HepG2 (cell line): ENCODE results near the gene LZTR1. TPM values are rescaled to one million over a fixed set of nuclear protein-coding genes. Genes with fewer than 3 reads are reported as not detected.
A peak's percentile ranks its signal among the peaks of the same experiment; 100 is the strongest.

Source experiments
- ATAC-seq: fragments of 200-7000 bp; cut with Tn5 transposase; 3 replicates; pipeline ENCODE4 v1.9.1; 2020; ENCODE audit warnings: mild to moderate bottlenecking, moderate library complexity
- BruUV-seq: library from RNA; stranded (reverse); fragments of 400-500 nt; replicated peaks from 2 replicates; lab custom pipeline; 2021; lab: Mats Ljungman, UMichigan
- CTCF ChIA-PET: fragments of 300-600 bp; formaldehyde crosslinking; extraction: SDS; loops from one replicate; lab custom pipeline; 2021; ENCODE audit warnings: low total read pairs, inconsistent platforms, low intra/inter-chr PET ratio; lab: Yijun Ruan, JAX
- POLR2A ChIA-PET: fragments of 350-600 bp; sonication (Branson Sonifier 250); formaldehyde crosslinking; loops from one replicate; lab custom pipeline; 2020; ENCODE audit warnings: antibody characterized with exemption, inconsistent platforms; lab: Yijun Ruan, JAX
- DNase-seq: peaks from one replicate; pipeline ENCODE4 v3.0.0-alpha.2; 2015; ENCODE audit warnings: low spot score
- FAIRE-seq: peaks from 3 replicates; lab custom pipeline; 2011; peaks lifted over from hg19 to GRCh38; lab: Jason Lieb, UNC
- H2AFZ ChIP-seq: one replicate; pipeline ENCODE4 v1.6.1; 2011; ENCODE audit warnings: low read length, inconsistent platforms
- H3K27ac ChIP-seq: fragments of 300-600 bp; 3 replicates; pipeline ENCODE4 v1.8.0; 2011; ENCODE audit warnings: mixed run types, mild to moderate bottlenecking, mixed read lengths, low read length, inconsistent platforms; ENCODE audit not compliant: insufficient read depth; ENCODE audit errors: extremely low read length
- H3K27me3 ChIP-seq, 2 experiments: fragments of 200-600 bp in 1 of 2; 2 replicates in 1 of 2; 3 replicates in 1 of 2; pipeline versions ENCODE4 v1.6.0 to v1.8.0; 2011; ENCODE audit warnings: low read length in 2 of 2, mild to moderate bottlenecking in 2 of 2, moderate library complexity in 2 of 2, inconsistent platforms in 1 of 2; ENCODE audit not compliant: insufficient read depth in 2 of 2, control insufficient read depth in 1 of 2
- H3K36me3 ChIP-seq, 2 experiments: fragments of 200-600 bp in 1 of 2; replicated peaks in 1 of 2; 2 replicates in 1 of 2; 3 replicates in 1 of 2; pipeline versions ENCODE4 v1.5.1 to v1.8.0; 2011; ENCODE audit warnings: low read length in 2 of 2, inconsistent platforms in 1 of 2; ENCODE audit not compliant: insufficient read depth in 2 of 2, control insufficient read depth in 1 of 2
- H3K4me1 ChIP-seq: 2 replicates; pipeline ENCODE4 v1.5.1; 2012; ENCODE audit warnings: low read length, inconsistent platforms; ENCODE audit not compliant: insufficient read depth
- H3K4me2 ChIP-seq: 2 replicates; pipeline ENCODE4 v1.6.0; 2011; ENCODE audit warnings: low read depth, low read length, inconsistent platforms
- H3K4me3 ChIP-seq, 3 experiments: fragments of 200-600 bp in 1 of 3; sonication (generic), shearing (Covaris generic) in 1 of 3; replicated peaks in 1 of 3; 2 replicates each; pipeline ENCODE4 v1.5.1; 2011 to 2016; ENCODE audit warnings: low read length in 3 of 3, inconsistent platforms in 2 of 3, low read depth in 2 of 3, mild to moderate bottlenecking in 2 of 3, control low read depth in 1 of 3, mixed read lengths in 1 of 3; ENCODE audit not compliant: insufficient read depth in 1 of 3
- H3K79me2 ChIP-seq: one replicate; pipeline ENCODE4 v1.6.1; 2011; ENCODE audit warnings: low read length, inconsistent platforms; ENCODE audit not compliant: insufficient read depth
- H3K9ac ChIP-seq: 2 replicates; pipeline ENCODE4 v1.6.0; 2011; ENCODE audit warnings: mild to moderate bottlenecking, low read depth, low read length, inconsistent platforms; ENCODE audit not compliant: insufficient read depth
- H3K9me3 ChIP-seq: 2 replicates; pipeline ENCODE4 v1.5.1; 2012; ENCODE audit warnings: mild to moderate bottlenecking, low read length
- H4K20me1 ChIP-seq: 2 replicates; pipeline ENCODE4 v1.6.0; 2011; ENCODE audit warnings: inconsistent platforms, mild to moderate bottlenecking, low read length, moderate library complexity; ENCODE audit not compliant: insufficient read depth
- GPN1 ChIP-seq: sonication (generic); formaldehyde crosslinking; IDR thresholded peaks from 2 replicates; pipeline ENCODE4 v1.5.1; 2020; ENCODE audit warnings: missing genetic modification reagents, borderline replicate concordance
- MIER2 ChIP-seq: IDR thresholded peaks from 2 replicates; pipeline ENCODE4 v1.6.1; 2016; ENCODE audit warnings: missing biosample characterization, missing genetic modification reagents
- PHF20 ChIP-seq: sonication (generic); formaldehyde crosslinking; IDR thresholded peaks from 2 replicates; pipeline ENCODE4 v1.5.0; 2020; ENCODE audit warnings: mild to moderate bottlenecking, missing genetic modification reagents
- SSRP1 ChIP-seq: IDR thresholded peaks from 2 replicates; pipeline ENCODE4 v1.6.1; 2016; ENCODE audit warnings: control low read depth
- ZNF124 ChIP-seq: sonication (generic); formaldehyde crosslinking; IDR thresholded peaks from 2 replicates; pipeline ENCODE4 v1.4.0; 2020; ENCODE audit warnings: missing genetic modification reagents
- ZNF24 ChIP-seq: fragments of 450-650 bp; IDR thresholded peaks from 2 replicates; pipeline ENCODE4 v1.6.1; 2017; ENCODE audit warnings: antibody characterized with exemption, mild to moderate bottlenecking
- ZNF337 ChIP-seq: sonication (generic); formaldehyde crosslinking; IDR thresholded peaks from 2 replicates; pipeline ENCODE4 v1.5.1; 2020; ENCODE audit warnings: missing genetic modification reagents, low read depth, mild to moderate bottlenecking, borderline replicate concordance
- ZNF737 ChIP-seq: sonication (generic); formaldehyde crosslinking; IDR thresholded peaks from 2 replicates; pipeline ENCODE4 v1.5.0; 2020; ENCODE audit warnings: missing genetic modification reagents, mild to moderate bottlenecking, borderline replicate concordance
- ZNF777 ChIP-seq: sonication (generic); formaldehyde crosslinking; IDR thresholded peaks from 2 replicates; pipeline ENCODE4 v1.4.0; 2020; ENCODE audit warnings: missing genetic modification reagents
- WGBS: methylation state at CpG from one replicate; pipeline ENCODE4 v1.1.6; 2017; ENCODE audit warnings: low lambda C conversion rate; 5-methylcytosine and 5-hydroxymethylcytosine counted together
- in situ Hi-C: cut with HindIII; loops from 2 replicates; pipeline ENCODE4 v1.10.0; 2017; ENCODE audit warnings: low pct_unique_long_range_greater_than_20kb; ENCODE audit not compliant: extremely low pct_ligation_motif_present
- intact Hi-C: fragments of 100-400 bp; cut with micrococcal nuclease; formaldehyde crosslinking; loops from one replicate; pipeline ENCODE4 v1.10.0; 2022; ENCODE audit not compliant: unreplicated experiment
- polyA plus RNA-seq, 8 experiments: library from polyadenylated mRNA; depleted of rRNA in 3 of 8; stranded (reverse) in 7 of 8; unstranded in 1 of 8; fragments of >200 nt; fragmentation: Illumina TruSeq in 4 of 8; extraction: Trizol in 4 of 8; gene quantifications; 2 replicates each; pipeline versions ENCODE4 v1.2.1 to v1.2.3, GENCODE V29; 2011 to 2016; ENCODE audit warnings: low read depth in 4 of 8, missing spikeins in 1 of 8, mixed read lengths in 1 of 8; ENCODE audit not compliant: insufficient read depth in 1 of 8
- total RNA-seq, 5 experiments: library from RNA; depleted of rRNA; stranded (reverse); fragments of >200 nt; fragmentation: Illumina TruSeq; extraction: Trizol; gene quantifications; 2 replicates each; pipeline ENCODE4 v1.2.3, GENCODE V29; 2016; ENCODE audit warnings: low read depth in 1 of 5
- TF ChIP-seq, protein P1 (sequence below): sonication (generic); formaldehyde crosslinking; IDR thresholded peaks from 2 replicates; pipeline ENCODE4 v1.4.0; 2020; ENCODE audit warnings: missing genetic modification reagents
- TF ChIP-seq, protein P2 (sequence below): sonication (generic); formaldehyde crosslinking; IDR thresholded peaks from 2 replicates; pipeline ENCODE4 v1.4.0; 2020; ENCODE audit warnings: mild to moderate bottlenecking, low read depth, missing genetic modification reagents

The LZTR1 gene
- total and polyA plus RNA-seq, 2 of the 13 experiments (the other 11 are each of a cell fraction or from before 2014, with no cell fraction given) = 21.8 to 22.4 TPM

DNA sequence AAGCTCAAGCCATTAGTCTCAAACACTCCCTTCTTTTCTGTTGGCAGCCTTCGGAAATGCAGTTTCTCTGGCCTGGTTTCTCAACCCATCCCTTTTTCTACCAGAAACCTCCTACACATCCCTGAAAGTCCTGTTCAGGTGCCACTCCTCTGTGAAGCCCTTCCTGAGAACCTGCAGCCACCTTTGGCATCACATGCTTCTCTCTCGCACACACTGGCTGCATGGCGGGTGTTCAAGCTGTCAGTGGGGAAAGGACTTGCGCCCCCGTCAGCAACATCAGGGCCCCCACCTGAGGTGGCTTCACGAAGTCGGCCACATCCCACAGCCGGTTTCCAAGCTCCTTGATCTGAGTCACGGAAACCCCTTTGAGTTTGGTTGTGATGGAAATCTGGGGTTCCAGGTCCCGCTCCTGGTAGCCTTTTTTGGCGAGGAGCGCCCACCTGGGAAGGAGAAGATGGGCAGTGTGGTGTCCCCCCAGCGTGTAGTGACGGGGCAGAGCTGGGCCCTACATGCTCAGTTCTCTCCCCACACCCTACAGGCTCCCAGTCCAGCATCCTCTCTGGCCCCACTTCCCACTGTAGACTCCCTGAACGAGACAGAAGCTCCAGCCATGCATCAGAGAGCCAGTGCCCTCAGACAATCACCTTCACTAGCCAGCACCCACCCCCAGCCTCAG is 61.9 kb downstream of the LZTR1 start:
- FAIRE-seq (no peak), ATAC-seq (no peak), DNase-seq (no peak)
- peaks cover 4 to 33% of the 10 kb centered on the region in 2 experiments; a peak in 4 of 5 replicates for H3K27me3 ChIP-seq
- POLR2A ChIA-PET = no interaction called here
- H3K9ac ChIP-seq = no peak overlapping the region
- 44% methylated on average over 12 of the region's 15 CpGs for WGBS
- no peaks in the 10 kb centered on the region; the same call in 1 of the 2 replicates for H4K20me1 ChIP-seq
- H3K4me3 ChIP-seq = no peak overlapping the region
- CTCF ChIA-PET = no interaction called here
- intact Hi-C loops = no loop called here
- H3K4me1 ChIP-seq = peaks cover 12% of the 10 kb centered on the region; the same call in 1 of the 2 replicates
- no peak for TF ChIP-seq PHF20 (CRISPR knock-in tag)
- TF ChIP-seq MIER2 (CRISPR knock-in tag) = no peak
- no peak for TF ChIP-seq ZNF124
- TF ChIP-seq SSRP1 = no peak
- TF ChIP-seq ZNF24 = no peak
- no peak for TF ChIP-seq ZNF777 (CRISPR knock-in tag)
- no peak overlapping the region for H3K27ac ChIP-seq
- in situ Hi-C loops = no loop called here
- no peaks in the 10 kb centered on the region for H3K79me2 ChIP-seq
- no peaks in the 10 kb centered on the region for H3K36me3 ChIP-seq
- H3K9me3 ChIP-seq = no peaks in the 10 kb centered on the region
- H3K4me2 ChIP-seq = no peak overlapping the region
- no peak overlapping the region for H2AFZ ChIP-seq
- BruUV-seq = no TSS peak

- H3K79me2 ChIP-seq = no peaks in the 10 kb centered on the region
- in situ Hi-C loops = no loop called here
- no peak overlapping the region for H3K27ac ChIP-seq
- no peaks in the 10 kb centered on the region; the same call in 1 of the 2 replicates for H4K20me1 ChIP-seq
- ChIA-PET POLR2A (no interaction called here), CTCF (no interaction called here)
- H2AFZ ChIP-seq = no peak overlapping the region
- H3K4me1 ChIP-seq = peaks cover 12% of the 10 kb centered on the region; the same call in 1 of the 2 replicates
- FAIRE-seq (no peak), ATAC-seq (peak; percentile 12; the same call in 2 of the 3 replicates), DNase-seq (no peak)
- no TSS peak for BruUV-seq
- intact Hi-C loops = no loop called here
- H3K4me2 ChIP-seq = peak overlapping the region; percentile 72
- 30% methylated on average over 14 of the region's 15 CpGs for whole genome bisulfite sequencing
- peak overlapping the region in 1 of 3 experiments; percentile 53; a peak in 1 of 6 replicates for H3K4me3 ChIP-seq
- H3K9ac ChIP-seq = no peak overlapping the region
- H3K9me3 ChIP-seq = no peaks in the 10 kb centered on the region
- H3K36me3 ChIP-seq = no peaks in the 10 kb centered on the region
- peaks cover 4 to 33% of the 10 kb centered on the region in 2 experiments; a peak in 4 of 5 replicates for H3K27me3 ChIP-seq
- no peak for TF ChIP-seq GPN1 (CRISPR knock-in tag)
- TF ChIP-seq, protein P1, sequence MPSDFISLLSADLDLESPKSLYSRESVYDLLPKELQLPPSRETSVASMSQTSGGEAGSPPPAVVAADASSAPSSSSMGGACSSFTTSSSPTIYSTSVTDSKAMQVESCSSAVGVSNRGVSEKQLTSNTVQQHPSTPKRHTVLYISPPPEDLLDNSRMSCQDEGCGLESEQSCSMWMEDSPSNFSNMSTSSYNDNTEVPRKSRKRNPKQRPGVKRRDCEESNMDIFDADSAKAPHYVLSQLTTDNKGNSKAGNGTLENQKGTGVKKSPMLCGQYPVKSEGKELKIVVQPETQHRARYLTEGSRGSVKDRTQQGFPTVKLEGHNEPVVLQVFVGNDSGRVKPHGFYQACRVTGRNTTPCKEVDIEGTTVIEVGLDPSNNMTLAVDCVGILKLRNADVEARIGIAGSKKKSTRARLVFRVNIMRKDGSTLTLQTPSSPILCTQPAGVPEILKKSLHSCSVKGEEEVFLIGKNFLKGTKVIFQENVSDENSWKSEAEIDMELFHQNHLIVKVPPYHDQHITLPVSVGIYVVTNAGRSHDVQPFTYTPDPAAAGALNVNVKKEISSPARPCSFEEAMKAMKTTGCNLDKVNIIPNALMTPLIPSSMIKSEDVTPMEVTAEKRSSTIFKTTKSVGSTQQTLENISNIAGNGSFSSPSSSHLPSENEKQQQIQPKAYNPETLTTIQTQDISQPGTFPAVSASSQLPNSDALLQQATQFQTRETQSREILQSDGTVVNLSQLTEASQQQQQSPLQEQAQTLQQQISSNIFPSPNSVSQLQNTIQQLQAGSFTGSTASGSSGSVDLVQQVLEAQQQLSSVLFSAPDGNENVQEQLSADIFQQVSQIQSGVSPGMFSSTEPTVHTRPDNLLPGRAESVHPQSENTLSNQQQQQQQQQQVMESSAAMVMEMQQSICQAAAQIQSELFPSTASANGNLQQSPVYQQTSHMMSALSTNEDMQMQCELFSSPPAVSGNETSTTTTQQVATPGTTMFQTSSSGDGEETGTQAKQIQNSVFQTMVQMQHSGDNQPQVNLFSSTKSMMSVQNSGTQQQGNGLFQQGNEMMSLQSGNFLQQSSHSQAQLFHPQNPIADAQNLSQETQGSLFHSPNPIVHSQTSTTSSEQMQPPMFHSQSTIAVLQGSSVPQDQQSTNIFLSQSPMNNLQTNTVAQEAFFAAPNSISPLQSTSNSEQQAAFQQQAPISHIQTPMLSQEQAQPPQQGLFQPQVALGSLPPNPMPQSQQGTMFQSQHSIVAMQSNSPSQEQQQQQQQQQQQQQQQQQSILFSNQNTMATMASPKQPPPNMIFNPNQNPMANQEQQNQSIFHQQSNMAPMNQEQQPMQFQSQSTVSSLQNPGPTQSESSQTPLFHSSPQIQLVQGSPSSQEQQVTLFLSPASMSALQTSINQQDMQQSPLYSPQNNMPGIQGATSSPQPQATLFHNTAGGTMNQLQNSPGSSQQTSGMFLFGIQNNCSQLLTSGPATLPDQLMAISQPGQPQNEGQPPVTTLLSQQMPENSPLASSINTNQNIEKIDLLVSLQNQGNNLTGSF (CRISPR knock-in tag) = no peak
- TF ChIP-seq, protein P2, sequence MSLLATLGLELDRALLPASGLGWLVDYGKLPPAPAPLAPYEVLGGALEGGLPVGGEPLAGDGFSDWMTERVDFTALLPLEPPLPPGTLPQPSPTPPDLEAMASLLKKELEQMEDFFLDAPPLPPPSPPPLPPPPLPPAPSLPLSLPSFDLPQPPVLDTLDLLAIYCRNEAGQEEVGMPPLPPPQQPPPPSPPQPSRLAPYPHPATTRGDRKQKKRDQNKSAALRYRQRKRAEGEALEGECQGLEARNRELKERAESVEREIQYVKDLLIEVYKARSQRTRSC (CRISPR knock-in tag) = no peak
- no peak for TF ChIP-seq ZNF737
- no peak for TF ChIP-seq ZNF337
These were observed 63.0 kb downstream of the LZTR1 start for GRCh38 chr22:21044931-21045584.
